Muscle layer of colon (tissue), 2 donors: ENCODE data around the gene BRCC3.

ENCODE experiments used
- H3K27ac ChIP-seq: one replicate; pipeline ENCODE4 v1.7.0; 2013; ENCODE audit warnings: low read depth, mild to moderate bottlenecking, low read length, moderate library complexity
- H3K27me3 ChIP-seq, 2 donors: one replicate each; pipeline ENCODE4 v1.7.0; 2013; ENCODE audit warnings: low read length in 2 of 2, mild to moderate bottlenecking in 2 of 2; ENCODE audit not compliant: insufficient read depth in 2 of 2, control insufficient read depth in 1 of 2
- H3K36me3 ChIP-seq: one replicate; pipeline ENCODE4 v1.7.0; 2013; ENCODE audit warnings: mild to moderate bottlenecking, low read length; ENCODE audit not compliant: insufficient read depth
- H3K4me1 ChIP-seq: one replicate; pipeline ENCODE4 v1.7.0; 2013; ENCODE audit warnings: mild to moderate bottlenecking, low read length; ENCODE audit not compliant: insufficient read depth
- H3K4me3 ChIP-seq, 2 donors: one replicate each; pipeline ENCODE4 v1.7.0; 2013; ENCODE audit warnings: low read length in 2 of 2, low read depth in 1 of 2, mild to moderate bottlenecking in 1 of 2, moderate library complexity in 1 of 2
- H3K9ac ChIP-seq: one replicate; pipeline ENCODE4 v1.7.0; 2013; ENCODE audit warnings: low read length
- H3K9me3 ChIP-seq: one replicate; pipeline ENCODE4 v1.7.0; 2013; ENCODE audit warnings: mild to moderate bottlenecking, low read length
- donor health status: abdominal sarcoma.
- donor health status: Adenocarcinoma of cecum.

BRCC3 gene

GRCh38 chrX:155070975-155071693 lies at the start of gene BRCC3, which contains the start of the genes CMC4 and MTCP1:
BRCC3 (plus strand) TSS chrX:155071508; CDS start chrX:155071528, 20 bp downstream.
CMC4 (minus strand) TSS chrX:155071136; CDS start chrX:155064023, 7,113 bp downstream.
MTCP1 (minus strand) TSS chrX:155071136; CDS start chrX:155066010, 5,126 bp downstream.
- Histone ChIP-seq H3K27me3 (no peaks in the 10 kb centered on the region), H3K27ac (peak within 1 kb of the TSS; percentile 71), H3K36me3 (peaks cover 8% of the 10 kb centered on the region), H3K9me3 (no peaks in the 10 kb centered on the region), H3K4me1 (no peaks in the 10 kb centered on the region), H3K9ac (peak within 1 kb of the TSS; percentile 59), H3K4me3 (peak within 1 kb of the TSS; percentile 56 to 60)

GRCh38 chrX:155022585-155022984 lies 48.7 kb upstream of the BRCC3 start, which contains the start of gene F8:
F8 (minus strand) TSS chrX:155022723; CDS start chrX:155022552, 171 bp downstream.
- Histone ChIP-seq H3K27me3 (no peaks in the 10 kb centered on the region), H3K9ac (no peak within 1 kb of the TSS), H3K4me1 (no peaks in the 10 kb centered on the region), H3K27ac (no peak within 1 kb of the TSS), H3K36me3 (no peaks in the 10 kb centered on the region), H3K9me3 (no peaks in the 10 kb centered on the region), H3K4me3 (no peak within 1 kb of the TSS)

GRCh38 chrX:155023907-155024833 lies 47.1 kb upstream of the BRCC3 start:
- peaks cover 14% of the 10 kb centered on the region for H3K4me1 ChIP-seq
- H3K27me3 ChIP-seq = no peaks in the 10 kb centered on the region
- H3K4me3 ChIP-seq = no peak overlapping the region
- no peak overlapping the region for H3K27ac ChIP-seq
- no peaks in the 10 kb centered on the region for H3K36me3 ChIP-seq
- H3K9ac ChIP-seq = no peak overlapping the region
- H3K9me3 ChIP-seq = no peaks in the 10 kb centered on the region

- Histone ChIP-seq H3K4me3 (peak overlapping the region in 1 of 2 donors; percentile 82), H3K9me3 (no peaks in the 10 kb centered on the region), H3K9ac (no peak overlapping the region), H3K36me3 (no peaks in the 10 kb centered on the region), H3K27ac (peak overlapping the region; percentile 70), H3K27me3 (no peaks in the 10 kb centered on the region), H3K4me1 (peaks cover 14% of the 10 kb centered on the region)
These were observed 44.9 kb upstream of the BRCC3 start for GRCh38 chrX:155026420-155026726.

GRCh38 chrX:155026727-155027508 lies 44.4 kb upstream of the BRCC3 start, which contains the start of gene FUNDC2:
FUNDC2 (plus strand) TSS chrX:155026844; CDS start chrX:155026939, 95 bp downstream.
- Histone ChIP-seq H3K36me3 (no peaks in the 10 kb centered on the region), H3K27me3 (no peaks in the 10 kb centered on the region), H3K9ac (peak within 1 kb of the TSS; percentile 80), H3K9me3 (no peaks in the 10 kb centered on the region), H3K4me3 (peak within 1 kb of the TSS; percentile 56 to 82), H3K27ac (peak within 1 kb of the TSS; percentile 70), H3K4me1 (peaks cover 14% of the 10 kb centered on the region)

- Histone ChIP-seq H3K36me3 (no peaks in the 10 kb centered on the region), H3K4me3 (peak overlapping the region; percentile 56 to 82), H3K27me3 (no peaks in the 10 kb centered on the region), H3K27ac (peak overlapping the region; percentile 70), H3K9ac (peak overlapping the region; percentile 80), H3K4me1 (peaks cover 14% of the 10 kb centered on the region), H3K9me3 (no peaks in the 10 kb centered on the region)
These were observed 43.7 kb upstream of the BRCC3 start for GRCh38 chrX:155027509-155028066.

- Histone ChIP-seq H3K27ac (peak overlapping the region; percentile 70), H3K4me3 (peak overlapping the region; percentile 5 to 82), H3K36me3 (no peaks in the 10 kb centered on the region), H3K9ac (peak overlapping the region; percentile 80), H3K9me3 (no peaks in the 10 kb centered on the region), H3K4me1 (peaks cover 14% of the 10 kb centered on the region), H3K27me3 (no peaks in the 10 kb centered on the region)
These were observed 43.2 kb upstream of the BRCC3 start for GRCh38 chrX:155028129-155028528.

- H3K9ac ChIP-seq = no peak overlapping the region
- H3K27ac ChIP-seq = no peak overlapping the region
- no peak overlapping the region for H3K4me3 ChIP-seq
- peaks cover 14% of the 10 kb centered on the region for H3K4me1 ChIP-seq
- peaks cover 4% of the 10 kb centered on the region for H3K36me3 ChIP-seq
- no peaks in the 10 kb centered on the region for H3K27me3 ChIP-seq
- no peaks in the 10 kb centered on the region for H3K9me3 ChIP-seq
These were observed 42.4 kb upstream of the BRCC3 start for GRCh38 chrX:155028877-155029291.

GRCh38 chrX:155031657-155032056 lies 39.7 kb upstream of the BRCC3 start:
- Histone ChIP-seq H3K9ac (no peak overlapping the region), H3K9me3 (peaks cover 9% of the 10 kb centered on the region), H3K27me3 (no peaks in the 10 kb centered on the region), H3K36me3 (peaks cover 5% of the 10 kb centered on the region), H3K4me1 (peaks cover 14% of the 10 kb centered on the region), H3K4me3 (no peak overlapping the region), H3K27ac (no peak overlapping the region)

GRCh38 chrX:155035688-155036087 lies 35.6 kb upstream of the BRCC3 start:
- H3K9ac ChIP-seq = no peak overlapping the region
- H3K27me3 ChIP-seq = no peaks in the 10 kb centered on the region

More at GRCh38 chrX:155035688-155036087, 35.6 kb upstream of the BRCC3 start:
- Histone ChIP-seq H3K9me3 (peaks cover 9% of the 10 kb centered on the region), H3K4me1 (no peaks in the 10 kb centered on the region), H3K27ac (no peak overlapping the region), H3K36me3 (peaks cover 5% of the 10 kb centered on the region), H3K4me3 (no peak overlapping the region)
